ENCODE measurements around the gene PRKAG2.

PRKAG2 gene

GRCh38 chr7:151789380-151789947 lies 87.5 kb downstream of the PRKAG2 start:
- H2BK5ac ChIP-seq (ENCODE audit: low read depth, low read length, poor library complexity), result no peak overlapping the region
- H4K8ac ChIP-seq (ENCODE audit: low read depth, low read length), result no peak overlapping the region
- no peak overlapping the region for H3K4me3 ChIP-seq (ENCODE audit: low read depth, low read length)
- H4K12ac ChIP-seq (ENCODE audit: low read depth, low read length), result no peak overlapping the region
- H3K79me2 ChIP-seq (ENCODE audit: control insufficient read depth, insufficient read depth, low read length, poor library complexity), result no peaks in the 10 kb centered on the region
- no peak overlapping the region for H4K91ac ChIP-seq (ENCODE audit: low read depth, low read length)
- peaks cover 0 to 3% of the 10 kb centered on the region in 2 experiments for H3K4me1 ChIP-seq (ENCODE audit: control insufficient read depth in 1 of 2, insufficient read depth in 2 of 2, low read length in 2 of 2)
- H2AK5ac ChIP-seq (ENCODE audit: low read length), result no peak overlapping the region
- H2BK12ac ChIP-seq (ENCODE audit: low read length), result no peak overlapping the region
- H3K14ac ChIP-seq (ENCODE audit: low read length), result no peak overlapping the region
- H3K36me3 ChIP-seq (ENCODE audit: control insufficient read depth in 1 of 2, insufficient read depth in 2 of 2, low read length in 2 of 2), result no peaks in the 10 kb centered on the region
- WGBS (ENCODE audit: extremely low coverage, insufficient coverage, insufficient read length), result no CpG with 5 or more reads among the region's 11 CpGs
- no peak for DNase-seq
- H3K4me2 ChIP-seq (ENCODE audit: low read length), result no peak overlapping the region
- no peak overlapping the region for H3K9ac ChIP-seq (ENCODE audit: low read length)
- H3K27me3 ChIP-seq (ENCODE audit: insufficient read depth, low read length), result no peaks in the 10 kb centered on the region
- no peaks in the 10 kb centered on the region for H3K9me3 ChIP-seq (ENCODE audit: insufficient read depth, low read depth, low read length)
- H2AFZ ChIP-seq (ENCODE audit: insufficient read depth, low read length, poor library complexity), result no peak overlapping the region
- no peak overlapping the region for H3K4ac ChIP-seq (ENCODE audit: low read depth, low read length)
- no peak overlapping the region for H3K18ac ChIP-seq (ENCODE audit: low read length)
- no peak overlapping the region for H3K23ac ChIP-seq (ENCODE audit: low read length)
- no peak overlapping the region for H2BK120ac ChIP-seq (ENCODE audit: insufficient read depth, low read length, poor library complexity)
- H3K79me1 ChIP-seq (ENCODE audit: low read length), result no peaks in the 10 kb centered on the region
- H3K27ac ChIP-seq (ENCODE audit: low read depth, low read length), result no peak overlapping the region

- H3K79me1 ChIP-seq (ENCODE audit: low read length), result no peaks in the 10 kb centered on the region
- no peak overlapping the region for H3K4me3 ChIP-seq (ENCODE audit: low read depth, low read length)
- H2BK12ac ChIP-seq (ENCODE audit: low read length), result no peak overlapping the region
- no peak overlapping the region for H4K91ac ChIP-seq (ENCODE audit: low read depth, low read length)
- no peak overlapping the region for H4K12ac ChIP-seq (ENCODE audit: low read depth, low read length)
- no peak overlapping the region for H3K14ac ChIP-seq (ENCODE audit: low read length)
- H3K4ac ChIP-seq (ENCODE audit: low read depth, low read length), result no peak overlapping the region
- no peak overlapping the region for H2AK5ac ChIP-seq (ENCODE audit: low read length)
- H3K4me2 ChIP-seq (ENCODE audit: low read length), result no peak overlapping the region
- H3K36me3 ChIP-seq (ENCODE audit: control insufficient read depth in 1 of 2, insufficient read depth in 2 of 2, low read length in 2 of 2), result no peaks in the 10 kb centered on the region
- no CpG with 5 or more reads among the region's 3 CpGs for WGBS (ENCODE audit: extremely low coverage, insufficient coverage, insufficient read length)
- DNase-seq, result peak in 1 of 2 donors; percentile 54
- H3K79me2 ChIP-seq (ENCODE audit: control insufficient read depth, insufficient read depth, low read length, poor library complexity), result no peaks in the 10 kb centered on the region
- no peak overlapping the region for H4K8ac ChIP-seq (ENCODE audit: low read depth, low read length)
- no peak overlapping the region for H3K9ac ChIP-seq (ENCODE audit: low read length)
- no peaks in the 10 kb centered on the region for H3K27me3 ChIP-seq (ENCODE audit: insufficient read depth, low read length)
- no peak overlapping the region for H3K23ac ChIP-seq (ENCODE audit: low read length)
- H3K27ac ChIP-seq (ENCODE audit: low read depth, low read length), result no peak overlapping the region
- no peak overlapping the region for H3K18ac ChIP-seq (ENCODE audit: low read length)
- H3K4me1 ChIP-seq (ENCODE audit: control insufficient read depth in 1 of 2, insufficient read depth in 2 of 2, low read length in 2 of 2), result peaks cover 2 to 8% of the 10 kb centered on the region in 2 experiments
- H2AFZ ChIP-seq (ENCODE audit: insufficient read depth, low read length, poor library complexity), result no peak overlapping the region
- H3K9me3 ChIP-seq (ENCODE audit: insufficient read depth, low read depth, low read length), result no peaks in the 10 kb centered on the region
- H2BK120ac ChIP-seq (ENCODE audit: insufficient read depth, low read length, poor library complexity), result no peak overlapping the region
- no peak overlapping the region for H2BK5ac ChIP-seq (ENCODE audit: low read depth, low read length, poor library complexity)
These were observed 89.6 kb downstream of the PRKAG2 start for GRCh38 chr7:151787348-151787747.

GRCh38 chr7:151786936-151787335 lies 90.0 kb downstream of the PRKAG2 start:
- H3K4me1 ChIP-seq (ENCODE audit: control insufficient read depth in 1 of 2, insufficient read depth in 2 of 2, low read length in 2 of 2), result peaks cover 2 to 8% of the 10 kb centered on the region in 2 experiments
- no peak overlapping the region for H4K91ac ChIP-seq (ENCODE audit: low read depth, low read length)
- H3K27ac ChIP-seq (ENCODE audit: low read depth, low read length), result no peak overlapping the region
- no peak overlapping the region for H3K18ac ChIP-seq (ENCODE audit: low read length)
- no peak overlapping the region for H3K4me3 ChIP-seq (ENCODE audit: low read depth, low read length)
- H3K79me2 ChIP-seq (ENCODE audit: control insufficient read depth, insufficient read depth, low read length, poor library complexity), result no peaks in the 10 kb centered on the region
- H3K36me3 ChIP-seq (ENCODE audit: control insufficient read depth in 1 of 2, insufficient read depth in 2 of 2, low read length in 2 of 2), result no peaks in the 10 kb centered on the region
- no peak overlapping the region for H4K12ac ChIP-seq (ENCODE audit: low read depth, low read length)
- H3K9me3 ChIP-seq (ENCODE audit: insufficient read depth, low read depth, low read length), result no peaks in the 10 kb centered on the region
- H2AK5ac ChIP-seq (ENCODE audit: low read length), result no peak overlapping the region
- no peak for DNase-seq
- no peak overlapping the region for H2AFZ ChIP-seq (ENCODE audit: insufficient read depth, low read length, poor library complexity)
- H3K27me3 ChIP-seq (ENCODE audit: insufficient read depth, low read length), result no peaks in the 10 kb centered on the region
- H2BK120ac ChIP-seq (ENCODE audit: insufficient read depth, low read length, poor library complexity), result no peak overlapping the region
- H3K23ac ChIP-seq (ENCODE audit: low read length), result no peak overlapping the region
- H4K8ac ChIP-seq (ENCODE audit: low read depth, low read length), result no peak overlapping the region
- no peak overlapping the region for H2BK5ac ChIP-seq (ENCODE audit: low read depth, low read length, poor library complexity)
- no peak overlapping the region for H3K9ac ChIP-seq (ENCODE audit: low read length)
- H3K14ac ChIP-seq (ENCODE audit: low read length), result no peak overlapping the region
- H3K4me2 ChIP-seq (ENCODE audit: low read length), result no peak overlapping the region
- H3K79me1 ChIP-seq (ENCODE audit: low read length), result no peaks in the 10 kb centered on the region
- no peak overlapping the region for H3K4ac ChIP-seq (ENCODE audit: low read depth, low read length)
- H2BK12ac ChIP-seq (ENCODE audit: low read length), result no peak overlapping the region
- WGBS (ENCODE audit: extremely low coverage, insufficient coverage, insufficient read length), result no CpG with 5 or more reads among the region's 5 CpGs

GRCh38 chr7:151786241-151786640 lies 90.7 kb downstream of the PRKAG2 start:
- no peak overlapping the region for H3K4ac ChIP-seq (ENCODE audit: low read depth, low read length)
- H2BK5ac ChIP-seq (ENCODE audit: low read depth, low read length, poor library complexity), result no peak overlapping the region
- DNase-seq, result no peak
- no peak overlapping the region for H3K4me2 ChIP-seq (ENCODE audit: low read length)
- no peak overlapping the region for H4K12ac ChIP-seq (ENCODE audit: low read depth, low read length)
- H3K27ac ChIP-seq (ENCODE audit: low read depth, low read length), result no peak overlapping the region
- no peak overlapping the region for H3K18ac ChIP-seq (ENCODE audit: low read length)
- no peak overlapping the region for H3K4me3 ChIP-seq (ENCODE audit: low read depth, low read length)
- H2AK5ac ChIP-seq (ENCODE audit: low read length), result no peak overlapping the region
- no peaks in the 10 kb centered on the region for H3K36me3 ChIP-seq (ENCODE audit: control insufficient read depth in 1 of 2, insufficient read depth in 2 of 2, low read length in 2 of 2)
- H3K23ac ChIP-seq (ENCODE audit: low read length), result no peak overlapping the region
- H4K8ac ChIP-seq (ENCODE audit: low read depth, low read length), result no peak overlapping the region
- no peak overlapping the region for H4K91ac ChIP-seq (ENCODE audit: low read depth, low read length)
- H2AFZ ChIP-seq (ENCODE audit: insufficient read depth, low read length, poor library complexity), result no peak overlapping the region
- H3K4me1 ChIP-seq (ENCODE audit: control insufficient read depth in 1 of 2, insufficient read depth in 2 of 2, low read length in 2 of 2), result peaks cover 2 to 8% of the 10 kb centered on the region in 2 experiments
- H3K27me3 ChIP-seq (ENCODE audit: insufficient read depth, low read length), result no peaks in the 10 kb centered on the region
- peaks cover 3% of the 10 kb centered on the region for H3K9me3 ChIP-seq (ENCODE audit: insufficient read depth, low read depth, low read length)
- no CpG with 5 or more reads among the region's 19 CpGs for WGBS (ENCODE audit: extremely low coverage, insufficient coverage, insufficient read length)
- no peaks in the 10 kb centered on the region for H3K79me2 ChIP-seq (ENCODE audit: control insufficient read depth, insufficient read depth, low read length, poor library complexity)
- H3K79me1 ChIP-seq (ENCODE audit: low read length), result no peaks in the 10 kb centered on the region
- H2BK120ac ChIP-seq (ENCODE audit: insufficient read depth, low read length, poor library complexity), result no peak overlapping the region
- H3K14ac ChIP-seq (ENCODE audit: low read length), result no peak overlapping the region
- H3K9ac ChIP-seq (ENCODE audit: low read length), result no peak overlapping the region
- no peak overlapping the region for H2BK12ac ChIP-seq (ENCODE audit: low read length)

Data from trophoblast cell (in vitro differentiated cells and primary cell).